HepG2 (cell line): Measurements from ENCODE around the gene HNRNPH3. TPM values are rescaled to one million over a fixed set of nuclear protein-coding genes. Genes with fewer than 3 reads are reported as not detected.

Source experiments
- BORCS8-MEF2B ChIP-seq: sonication (generic); formaldehyde crosslinking; IDR thresholded peaks from 2 replicates; pipeline ENCODE4 v1.8.0; 2022; ENCODE audit warnings: mild to moderate bottlenecking, missing genetic modification reagents
- CCAR2 ChIP-seq: fragments of 200-400 bp; formaldehyde crosslinking; optimal IDR thresholded peaks from 2 replicates; pipeline ENCODE3; 2018; ENCODE audit warnings: low read depth, mild to moderate bottlenecking, low read length, moderate library complexity
- HHEX ChIP-seq: IDR thresholded peaks from 2 replicates; pipeline ENCODE4 v1.6.1; 2016; ENCODE audit warnings: control low read depth
- HOXA3 ChIP-seq: sonication (generic); formaldehyde crosslinking; IDR thresholded peaks from 2 replicates; pipeline ENCODE4 v1.5.0; 2020; ENCODE audit warnings: missing genetic modification reagents
- KIAA2018 ChIP-seq: sonication (generic); formaldehyde crosslinking; IDR thresholded peaks from 2 replicates; pipeline ENCODE4 v1.5.0; 2020; ENCODE audit warnings: mild to moderate bottlenecking, missing genetic modification reagents, borderline replicate concordance
- MED8 ChIP-seq: sonication (generic); formaldehyde crosslinking; IDR thresholded peaks from 2 replicates; pipeline ENCODE4 v1.8.1; 2023; ENCODE audit warnings: mild to moderate bottlenecking, missing genetic modification reagents; ENCODE audit not compliant: insufficient replicate concordance
- MIXL1 ChIP-seq: IDR thresholded peaks from 2 replicates; pipeline ENCODE4 v1.6.1; 2016
- PAX8 ChIP-seq: sonication (generic); formaldehyde crosslinking; IDR thresholded peaks from 2 replicates; pipeline ENCODE4 v1.8.0; 2022; ENCODE audit warnings: mild to moderate bottlenecking, missing genetic modification reagents, borderline replicate concordance
- RXRA ChIP-seq: sonication (generic); formaldehyde crosslinking; IDR thresholded peaks from 2 replicates; pipeline ENCODE4 v1.5.1; 2020; ENCODE audit warnings: missing genetic modification reagents
- SAP130 ChIP-seq: IDR thresholded peaks from 2 replicates; pipeline ENCODE4 v1.6.1; 2016; ENCODE audit warnings: low read depth
- SMAD1 ChIP-seq: sonication (generic); formaldehyde crosslinking; IDR thresholded peaks from 2 replicates; pipeline ENCODE4 v1.4.0; 2020; ENCODE audit warnings: missing genetic modification reagents, low read depth, mild to moderate bottlenecking, borderline replicate concordance
- SMAD9 ChIP-seq: sonication (generic); formaldehyde crosslinking; IDR thresholded peaks from 2 replicates; pipeline ENCODE4 v1.5.1; 2020; ENCODE audit warnings: mild to moderate bottlenecking, missing genetic modification reagents
- SSRP1 ChIP-seq: IDR thresholded peaks from 2 replicates; pipeline ENCODE4 v1.6.1; 2016; ENCODE audit warnings: control low read depth
- TAF1 ChIP-seq: sonication (generic); formaldehyde crosslinking; IDR thresholded peaks from 2 replicates; pipeline ENCODE4 v1.4.0; 2020; ENCODE audit warnings: missing genetic modification reagents
- ZBTB1 ChIP-seq: sonication (generic); formaldehyde crosslinking; IDR thresholded peaks from 2 replicates; pipeline ENCODE4 v1.4.0; 2020; ENCODE audit warnings: missing genetic modification reagents, borderline replicate concordance
- ZNF747 ChIP-seq: sonication (generic); formaldehyde crosslinking; IDR thresholded peaks from 2 replicates; pipeline ENCODE4 v1.8.1; 2023; ENCODE audit warnings: missing genetic modification reagents, mild to moderate bottlenecking, borderline replicate concordance
- ZNF75D ChIP-seq: sonication (generic); formaldehyde crosslinking; IDR thresholded peaks from 2 replicates; pipeline ENCODE4 v1.8.1; 2023; ENCODE audit warnings: missing genetic modification reagents, mild to moderate bottlenecking, borderline replicate concordance
- polyA plus RNA-seq, 8 experiments: library from polyadenylated mRNA; depleted of rRNA in 3 of 8; stranded (reverse) in 7 of 8; unstranded in 1 of 8; fragments of >200 nt; fragmentation: Illumina TruSeq in 4 of 8; extraction: Trizol in 4 of 8; gene quantifications; 2 replicates each; pipeline versions ENCODE4 v1.2.1 to v1.2.3, GENCODE V29; 2011 to 2016; ENCODE audit warnings: low read depth in 4 of 8, missing spikeins in 1 of 8, mixed read lengths in 1 of 8; ENCODE audit not compliant: insufficient read depth in 1 of 8
- total RNA-seq, 5 experiments: library from RNA; depleted of rRNA; stranded (reverse); fragments of >200 nt; fragmentation: Illumina TruSeq; extraction: Trizol; gene quantifications; 2 replicates each; pipeline ENCODE4 v1.2.3, GENCODE V29; 2016; ENCODE audit warnings: low read depth in 1 of 5
- TF ChIP-seq, protein P1 (sequence below): sonication (generic); formaldehyde crosslinking; IDR thresholded peaks from 2 replicates; pipeline ENCODE4 v1.9.0; 2021; ENCODE audit warnings: missing genetic modification reagents, mild to moderate bottlenecking, borderline replicate concordance
- TF ChIP-seq, protein P2 (sequence below), 2 experiments: fragments of 450-650 bp in 1 of 2; sonication (generic) in 1 of 2; formaldehyde crosslinking; IDR thresholded peaks; 2 replicates each; pipeline versions ENCODE4 v1.5.0 to v1.8.0; 2020 to 2022; ENCODE audit warnings: mild to moderate bottlenecking in 1 of 2, missing genetic modification reagents in 1 of 2

The HNRNPH3 gene
- total and polyA plus RNA-seq, 2 of the 13 experiments (the other 11 are each of a cell fraction or from before 2014, with no cell fraction given), result 46.0 to 47.7 TPM

GRCh38 chr10:68303849-68304412 is 27.9 kb upstream of the HNRNPH3 start (continued):
- no peak for TF ChIP-seq SMAD9
- no peak for TF ChIP-seq KIAA2018 (CRISPR knock-in tag)
- TF ChIP-seq MIXL1 (CRISPR knock-in tag), result peak; percentile 85
- TF ChIP-seq MED8 (CRISPR knock-in tag), result no peak
- no peak for TF ChIP-seq ZBTB1 (CRISPR knock-in tag)
- TF ChIP-seq SMAD1, result no peak
- no peak for TF ChIP-seq TAF1
- no peak for TF ChIP-seq HHEX (CRISPR knock-in tag)
- no peak for TF ChIP-seq BORCS8-MEF2B
- no peak for TF ChIP-seq SSRP1 (CRISPR knock-in tag)
- TF ChIP-seq HOXA3 (CRISPR knock-in tag), result no peak
- no peak for TF ChIP-seq CCAR2
- TF ChIP-seq RXRA (CRISPR knock-in tag), result no peak
- TF ChIP-seq ZNF747, result no peak
- TF ChIP-seq, protein P1, sequence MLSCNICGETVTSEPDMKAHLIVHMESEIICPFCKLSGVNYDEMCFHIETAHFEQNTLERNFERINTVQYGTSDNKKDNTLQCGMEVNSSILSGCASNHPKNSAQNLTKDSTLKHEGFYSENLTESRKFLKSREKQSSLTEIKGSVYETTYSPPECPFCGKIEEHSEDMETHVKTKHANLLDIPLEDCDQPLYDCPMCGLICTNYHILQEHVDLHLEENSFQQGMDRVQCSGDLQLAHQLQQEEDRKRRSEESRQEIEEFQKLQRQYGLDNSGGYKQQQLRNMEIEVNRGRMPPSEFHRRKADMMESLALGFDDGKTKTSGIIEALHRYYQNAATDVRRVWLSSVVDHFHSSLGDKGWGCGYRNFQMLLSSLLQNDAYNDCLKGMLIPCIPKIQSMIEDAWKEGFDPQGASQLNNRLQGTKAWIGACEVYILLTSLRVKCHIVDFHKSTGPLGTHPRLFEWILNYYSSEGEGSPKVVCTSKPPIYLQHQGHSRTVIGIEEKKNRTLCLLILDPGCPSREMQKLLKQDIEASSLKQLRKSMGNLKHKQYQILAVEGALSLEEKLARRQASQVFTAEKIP (CRISPR knock-in tag), result no peak
- no peak for TF ChIP-seq PAX8 (CRISPR knock-in tag)
- 0 out of 2 replicates have a peak, but pooled peaks have one; percentile 13 for TF ChIP-seq SAP130
- TF ChIP-seq, protein P2, sequence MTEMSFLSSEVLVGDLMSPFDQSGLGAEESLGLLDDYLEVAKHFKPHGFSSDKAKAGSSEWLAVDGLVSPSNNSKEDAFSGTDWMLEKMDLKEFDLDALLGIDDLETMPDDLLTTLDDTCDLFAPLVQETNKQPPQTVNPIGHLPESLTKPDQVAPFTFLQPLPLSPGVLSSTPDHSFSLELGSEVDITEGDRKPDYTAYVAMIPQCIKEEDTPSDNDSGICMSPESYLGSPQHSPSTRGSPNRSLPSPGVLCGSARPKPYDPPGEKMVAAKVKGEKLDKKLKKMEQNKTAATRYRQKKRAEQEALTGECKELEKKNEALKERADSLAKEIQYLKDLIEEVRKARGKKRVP (CRISPR knock-in tag; IDR thresholded peaks at IDR 0.05), result no peak
- TF ChIP-seq ZNF75D (CRISPR knock-in tag), result no peak
